Neural progenitor cell (in vitro differentiated cells): ENCODE measurements around the gene COL15A1. TPM values are rescaled to one million over a fixed set of nuclear protein-coding genes. Genes with fewer than 3 reads are reported as not detected.

Source experiments
- DNase-seq: peaks from one replicate; pipeline ENCODE4 v3.0.0-alpha.2; 2016; ENCODE audit warnings: low spot score
- H2AFZ ChIP-seq: fragments of 200-600 bp; sonication (generic); replicated peaks from 2 replicates; pipeline ENCODE4 v1.6.1; 2016; ENCODE audit warnings: antibody characterized with exemption
- H3F3A ChIP-seq: fragments of 200-600 bp; sonication (generic); 2 replicates; pipeline ENCODE4 v1.6.1; 2016; ENCODE audit warnings: antibody characterized with exemption, low read depth
- H3K27ac ChIP-seq: fragments of 200-600 bp; sonication (generic); 2 replicates; pipeline ENCODE4 v1.5.1; 2016; ENCODE audit warnings: mild to moderate bottlenecking
- H3K27me3 ChIP-seq: fragments of 200-600 bp; sonication (generic); 2 replicates; pipeline ENCODE4 v1.6.1; 2016; ENCODE audit warnings: mild to moderate bottlenecking, moderate library complexity
- H3K36me3 ChIP-seq: fragments of 200-600 bp; sonication (generic); 2 replicates; pipeline ENCODE4 v1.5.1; 2016
- H3K4me1 ChIP-seq: fragments of 200-600 bp; sonication (generic); 2 replicates; pipeline ENCODE4 v1.6.1; 2016; ENCODE audit warnings: mixed run types
- H3K4me2 ChIP-seq: fragments of 200-600 bp; sonication (generic); 2 replicates; pipeline ENCODE4 v1.6.1; 2016
- H3K4me3 ChIP-seq: fragments of 200-600 bp; sonication (generic); 2 replicates; pipeline ENCODE4 v1.5.1; 2016
- H3K79me2 ChIP-seq: fragments of 200-600 bp; sonication (generic); 2 replicates; pipeline ENCODE4 v1.6.1; 2016; ENCODE audit warnings: low read depth
- H3K9ac ChIP-seq: fragments of 200-600 bp; sonication (generic); 2 replicates; pipeline ENCODE4 v1.6.1; 2016
- H3K9me3 ChIP-seq: fragments of 200-600 bp; sonication (generic); 2 replicates; pipeline ENCODE4 v1.5.1; 2016; ENCODE audit warnings: low read depth
- H4K20me1 ChIP-seq: fragments of 200-600 bp; sonication (generic); 2 replicates; pipeline ENCODE4 v1.6.1; 2016; ENCODE audit warnings: low read depth
- H3K27ac Mint-ChIP-seq: 3 replicates; pipeline ENCODE4 v1.8.0; 2021; ENCODE audit warnings: mixed read lengths
- H3K27me3 Mint-ChIP-seq: 2 replicates; pipeline ENCODE4 v1.8.0; 2022; ENCODE audit warnings: low read depth, mild to moderate bottlenecking, inconsistent platforms, moderate library complexity, mixed read lengths; ENCODE audit not compliant: insufficient read depth
- H3K36me3 Mint-ChIP-seq: 3 replicates; pipeline ENCODE4 v1.8.0; 2021; ENCODE audit warnings: mixed read lengths
- H3K4me1 Mint-ChIP-seq: 3 replicates; pipeline ENCODE4 v1.8.0; 2021; ENCODE audit warnings: mixed read lengths
- H3K4me3 Mint-ChIP-seq: 3 replicates; pipeline ENCODE4 v1.8.0; 2021; ENCODE audit warnings: mild to moderate bottlenecking, moderate library complexity, mixed read lengths
- H3K9me3 Mint-ChIP-seq: 3 replicates; pipeline ENCODE4 v1.8.0; 2020; ENCODE audit warnings: mixed read lengths
- CTCF ChIP-seq: fragments of 200-600 bp; sonication (generic); IDR thresholded peaks from 2 replicates; pipeline ENCODE4 v1.5.1; 2017; ENCODE audit warnings: antibody characterized with exemption, mild to moderate bottlenecking
- EZH2 ChIP-seq: fragments of 200-600 bp; sonication (generic); IDR thresholded peaks from 2 replicates; pipeline ENCODE4 v1.6.1; 2017; ENCODE audit warnings: antibody characterized with exemption, mild to moderate bottlenecking, moderate library complexity
- EZH2phosphoT487 ChIP-seq: fragments of 200-600 bp; sonication (generic); IDR thresholded peaks from 2 replicates; pipeline ENCODE4 v1.6.1; 2017; ENCODE audit warnings: antibody characterized with exemption
- total RNA-seq: library from RNA; depleted of rRNA; stranded (reverse); fragments of >200 nt; gene quantifications from 2 replicates; pipeline ENCODE4 v1.2.3, GENCODE V29; 2015; ENCODE audit warnings: low replicate concordance

COL15A1 gene
- total RNA-seq, 1 donor from 2014 or later = 3.2 TPM

- Histone ChIP-seq H3K4me3 (no peak overlapping the region), H3K4me2 (no peak overlapping the region), H2AFZ (no peak overlapping the region), H4K20me1 (no peaks in the 10 kb centered on the region), H3K9ac (no peak overlapping the region), H3K27ac (no peak overlapping the region), H3K4me1 (peaks cover 36% of the 10 kb centered on the region), H3K36me3 (no peaks in the 10 kb centered on the region), H3F3A (peaks cover 9% of the 10 kb centered on the region), H3K79me2 (no peaks in the 10 kb centered on the region), H3K27me3 (no peaks in the 10 kb centered on the region), H3K9me3 (no peaks in the 10 kb centered on the region)
- peaks cover 49% of the 10 kb centered on the region for H3K4me1 Mint-ChIP-seq
- peaks cover 3% of the 10 kb centered on the region for H3K27me3 Mint-ChIP-seq
- no peak for DNase-seq
- TF ChIP-seq EZH2phosphoT487 = no peak
- no peak for TF ChIP-seq CTCF
- no peak for TF ChIP-seq EZH2
- peak overlapping the region; percentile 73 for H3K27ac Mint-ChIP-seq
- H3K4me3 Mint-ChIP-seq = no peak overlapping the region
- no peaks in the 10 kb centered on the region for H3K9me3 Mint-ChIP-seq
- H3K36me3 Mint-ChIP-seq = peaks cover 2% of the 10 kb centered on the region
These were observed 91.6 kb downstream of the COL15A1 start for GRCh38 chr9:99035313-99035712.

- Histone ChIP-seq H3K79me2 (no peaks in the 10 kb centered on the region), H4K20me1 (no peaks in the 10 kb centered on the region), H3K4me2 (peak overlapping the region; percentile 53), H3F3A (peaks cover 9% of the 10 kb centered on the region), H3K27ac (no peak overlapping the region), H3K27me3 (no peaks in the 10 kb centered on the region), H2AFZ (no peak overlapping the region), H3K9me3 (no peaks in the 10 kb centered on the region), H3K4me1 (peaks cover 42% of the 10 kb centered on the region), H3K4me3 (no peak overlapping the region), H3K36me3 (no peaks in the 10 kb centered on the region), H3K9ac (no peak overlapping the region)
- TF ChIP-seq CTCF (no peak), EZH2 (no peak), EZH2phosphoT487 (no peak)
- Mint-ChIP-seq H3K27ac (peak overlapping the region; percentile 96), H3K9me3 (peaks cover 3% of the 10 kb centered on the region), H3K4me1 (peaks cover 62% of the 10 kb centered on the region), H3K27me3 (peaks cover 3% of the 10 kb centered on the region), H3K36me3 (peaks cover 2% of the 10 kb centered on the region), H3K4me3 (peak overlapping the region; percentile 60)
- DNase-seq = no peak
These were observed 94.2 kb downstream of the COL15A1 start for GRCh38 chr9:99037769-99038483.

GRCh38 chr9:99038484-99038820 lies 94.7 kb downstream of the COL15A1 start:
- Histone ChIP-seq H3F3A (peaks cover 9% of the 10 kb centered on the region), H2AFZ (peak overlapping the region; percentile 12), H3K9ac (no peak overlapping the region), H4K20me1 (no peaks in the 10 kb centered on the region), H3K27me3 (no peaks in the 10 kb centered on the region), H3K27ac (no peak overlapping the region), H3K9me3 (no peaks in the 10 kb centered on the region), H3K36me3 (no peaks in the 10 kb centered on the region), H3K79me2 (no peaks in the 10 kb centered on the region), H3K4me1 (peaks cover 42% of the 10 kb centered on the region), H3K4me3 (no peak overlapping the region), H3K4me2 (peak overlapping the region; percentile 53)
- peak; percentile 56 for TF ChIP-seq EZH2phosphoT487
- no peak for TF ChIP-seq EZH2
- no peak for TF ChIP-seq CTCF
- H3K27me3 Mint-ChIP-seq = peaks cover 3% of the 10 kb centered on the region
- peak overlapping the region; percentile 60 for H3K4me3 Mint-ChIP-seq
- peaks cover 7% of the 10 kb centered on the region for H3K9me3 Mint-ChIP-seq
- H3K36me3 Mint-ChIP-seq = peaks cover 2% of the 10 kb centered on the region
- peak; percentile 70 for DNase-seq
- H3K4me1 Mint-ChIP-seq = peaks cover 62% of the 10 kb centered on the region
- H3K27ac Mint-ChIP-seq = peak overlapping the region; percentile 96
